Dendritic cell treated with granulocyte-macrophage colony-stimulating factor and Interleukin-4, amounts not matched to agents 40 ng/mL and 50 ng/mL, for 4 days (primary cell): Measurements from ENCODE around the gene RSAD2.
"Not testable (repeated sequence)": the region's sequence is repeated elsewhere in the genome, so short reads cannot be mapped to it uniquely, and the experiment has no call there.

Source experiments
- H3K27ac Mint-ChIP-seq: one replicate; pipeline ENCODE4 v1.8.0; 2022; ENCODE audit warnings: mild to moderate bottlenecking, mixed read lengths
- H3K27me3 Mint-ChIP-seq: one replicate; pipeline ENCODE4 v1.8.0; 2022; ENCODE audit warnings: mild to moderate bottlenecking, mixed read lengths
- H3K36me3 Mint-ChIP-seq: one replicate; pipeline ENCODE4 v1.8.0; 2022; ENCODE audit warnings: low read depth, mixed read lengths
- H3K4me1 Mint-ChIP-seq: one replicate; pipeline ENCODE4 v1.8.0; 2022; ENCODE audit warnings: low read depth, mixed read lengths
- H3K4me3 Mint-ChIP-seq: one replicate; pipeline ENCODE4 v1.8.0; 2022; ENCODE audit warnings: mild to moderate bottlenecking, moderate library complexity, mixed read lengths
- H3K9me3 Mint-ChIP-seq: one replicate; pipeline ENCODE4 v1.8.0; 2022; ENCODE audit warnings: mixed read lengths
- intact Hi-C: fragments of 100-400 bp; cut with micrococcal nuclease; formaldehyde crosslinking; loops from one replicate; pipeline ENCODE4 v1.15.0; 2022

The RSAD2 gene

DNA sequence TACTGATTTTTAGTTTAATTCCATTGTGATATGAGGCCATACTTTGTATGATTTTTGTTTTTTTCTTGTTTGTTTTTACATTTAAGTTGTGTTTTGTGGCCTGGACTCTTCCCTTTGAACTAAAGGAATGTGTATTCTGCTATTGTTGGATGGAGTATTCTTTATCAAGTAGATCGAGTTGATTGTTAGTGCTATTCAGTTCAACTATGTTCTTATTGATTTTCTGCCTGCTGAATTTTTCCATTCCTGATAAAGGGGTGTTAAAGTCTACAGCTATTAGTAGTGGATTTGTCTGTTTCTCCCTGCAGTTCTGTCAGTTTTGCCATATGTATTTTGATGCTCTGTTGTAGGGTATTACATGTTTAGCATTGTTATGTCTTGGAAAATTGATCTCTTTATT lies 54.2 kb downstream of the RSAD2 start:
- no peaks in the 10 kb centered on the region for H3K27me3 Mint-ChIP-seq
- no peak overlapping the region for H3K27ac Mint-ChIP-seq
- no peaks in the 10 kb centered on the region for H3K9me3 Mint-ChIP-seq
- no peaks in the 10 kb centered on the region for H3K36me3 Mint-ChIP-seq
- intact Hi-C loops, result no loop called here
- H3K4me1 Mint-ChIP-seq, result peaks cover 16% of the 10 kb centered on the region
- no peak overlapping the region for H3K4me3 Mint-ChIP-seq

DNA sequence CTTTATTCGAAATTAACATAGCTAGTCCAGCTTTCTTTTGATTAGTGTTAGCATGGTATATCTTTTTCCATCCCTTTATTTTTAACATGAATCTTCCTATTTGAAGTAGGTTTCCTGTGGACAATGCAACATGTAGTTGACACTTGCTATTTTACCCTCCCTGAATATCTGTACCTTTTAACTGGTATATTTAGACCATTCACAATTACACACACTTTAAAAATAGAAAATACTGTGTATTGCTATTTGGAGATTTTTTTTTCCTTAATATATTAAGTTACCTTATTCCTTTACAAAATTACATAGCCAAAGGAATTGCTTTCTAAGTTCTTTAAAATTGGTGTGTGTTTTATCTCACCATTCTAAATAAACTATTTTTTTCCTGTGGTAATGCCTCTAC lies 54.6 kb downstream of the RSAD2 start:
- Mint-ChIP-seq H3K27me3 (no peaks in the 10 kb centered on the region), H3K4me1 (peaks cover 16% of the 10 kb centered on the region), H3K36me3 (no peaks in the 10 kb centered on the region), H3K27ac (no peak overlapping the region), H3K4me3 (no peak overlapping the region), H3K9me3 (no peaks in the 10 kb centered on the region)
- intact Hi-C loops, result no loop called here

DNA sequence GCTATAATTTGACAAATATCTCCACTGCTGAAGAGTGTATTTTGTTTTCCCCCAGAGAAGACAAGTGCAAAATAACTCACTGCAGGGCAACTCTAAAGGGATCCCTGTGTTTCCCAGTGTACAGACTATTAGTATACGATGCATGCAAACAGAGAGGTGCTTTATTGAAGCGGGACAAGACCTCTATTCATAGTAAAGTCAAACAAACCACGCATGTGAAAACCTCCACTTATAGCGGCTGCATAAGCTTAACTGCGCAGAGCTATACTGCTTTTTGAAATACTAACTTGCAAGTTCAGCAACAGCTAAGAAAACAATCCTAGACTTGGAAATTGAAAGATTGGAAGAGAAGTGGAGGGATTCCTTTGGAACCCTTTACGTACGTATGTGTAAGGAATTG lies 55.3 kb downstream of the RSAD2 start:
- Mint-ChIP-seq H3K4me1 (peaks cover 16% of the 10 kb centered on the region), H3K9me3 (no peaks in the 10 kb centered on the region), H3K27me3 (no peaks in the 10 kb centered on the region), H3K27ac (no peak overlapping the region), H3K36me3 (no peaks in the 10 kb centered on the region), H3K4me3 (no peak overlapping the region)
- intact Hi-C loops, result no loop called here

DNA sequence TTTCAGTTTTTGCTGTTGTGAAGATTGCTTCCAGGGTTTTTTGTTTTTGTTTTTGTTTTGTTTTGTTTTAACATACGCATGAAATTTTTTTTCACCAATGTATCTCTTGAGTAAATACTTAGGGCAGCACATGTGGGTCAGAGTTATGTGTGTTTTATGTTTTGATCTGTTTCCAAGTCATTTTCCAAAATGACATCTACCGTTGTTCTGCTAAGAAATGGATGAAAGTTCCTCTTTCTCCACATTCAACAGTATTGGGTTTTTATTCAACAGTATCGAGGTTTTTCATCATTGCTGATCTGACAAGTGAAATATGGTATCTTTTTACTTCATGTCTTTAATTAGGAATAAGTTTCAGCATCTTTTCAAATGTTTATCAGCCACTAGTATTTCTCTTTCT lies 56.3 kb downstream of the RSAD2 start:
- Mint-ChIP-seq H3K4me3 (peak overlapping the region; percentile 2), H3K4me1 (peaks cover 16% of the 10 kb centered on the region), H3K27ac (no peak overlapping the region), H3K36me3 (no peaks in the 10 kb centered on the region), H3K9me3 (no peaks in the 10 kb centered on the region), H3K27me3 (no peaks in the 10 kb centered on the region)
- intact Hi-C loops, result no loop called here

DNA sequence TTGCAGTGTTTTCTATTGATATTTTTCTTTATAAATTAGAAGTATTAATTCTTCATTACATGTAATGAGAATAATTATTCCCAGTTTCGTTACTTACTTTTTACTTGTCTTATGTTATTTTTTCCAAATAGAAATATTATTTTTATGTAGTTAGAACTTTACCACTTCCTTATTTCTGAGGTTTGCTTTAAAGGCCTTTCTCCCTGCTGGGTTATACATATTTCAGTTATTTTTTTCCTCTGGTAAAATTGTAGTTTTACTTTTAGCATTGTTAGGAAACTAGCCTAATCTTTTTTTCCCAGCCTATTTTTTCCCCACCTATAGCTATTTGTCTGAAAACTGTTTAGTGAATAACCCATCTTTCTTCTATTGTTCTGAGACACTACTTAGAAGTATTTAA lies 56.8 kb downstream of the RSAD2 start:
- Mint-ChIP-seq H3K27me3 (no peaks in the 10 kb centered on the region), H3K36me3 (no peaks in the 10 kb centered on the region), H3K4me3 (no peak overlapping the region), H3K27ac (no peak overlapping the region), H3K4me1 (peaks cover 16% of the 10 kb centered on the region), H3K9me3 (no peaks in the 10 kb centered on the region)
- intact Hi-C loops, result no loop called here

DNA sequence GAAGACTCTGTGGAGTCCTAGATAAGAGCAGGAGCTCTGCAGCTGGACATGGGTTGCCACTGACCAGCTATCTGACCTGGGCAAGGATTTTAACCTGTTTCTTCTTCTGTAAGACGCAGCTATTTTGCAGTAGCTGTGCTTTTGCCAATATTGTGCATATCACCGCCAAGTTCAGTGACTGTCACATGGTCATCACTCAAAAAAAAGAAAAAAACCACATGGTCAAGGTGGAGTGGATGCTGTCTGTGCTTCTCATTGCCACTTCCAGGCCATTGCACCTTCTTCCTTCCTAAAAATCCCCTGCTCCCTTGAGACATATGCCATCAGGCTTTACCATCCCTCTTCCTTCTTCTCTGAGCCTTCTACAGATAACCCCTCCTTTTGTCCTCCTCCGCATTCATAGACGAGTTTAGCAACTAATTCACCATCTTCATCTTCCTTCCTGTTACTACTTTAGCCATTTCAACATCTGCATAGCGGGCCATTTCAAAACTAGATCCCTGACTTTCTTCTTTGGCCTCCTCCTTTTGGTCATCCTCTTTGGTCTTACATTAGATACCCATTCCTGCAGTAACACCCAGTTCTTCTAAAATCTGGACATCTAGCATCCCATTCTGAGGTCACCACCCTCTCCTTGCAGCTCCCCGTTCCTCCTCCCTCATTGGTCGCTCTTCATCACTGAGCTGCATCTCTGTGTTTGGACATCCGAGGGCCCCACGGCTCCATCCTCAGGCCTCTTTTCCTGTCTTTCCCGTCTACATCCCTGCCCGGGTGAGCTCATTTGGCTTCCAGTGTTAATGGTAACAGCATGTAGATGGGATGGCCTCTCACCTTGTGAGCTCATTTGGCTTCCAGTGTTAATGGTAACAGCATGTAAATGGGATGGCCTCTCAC lies 57.4 kb downstream of the RSAD2 start:
- Mint-ChIP-seq H3K27ac (no peak overlapping the region), H3K4me3 (no peak overlapping the region), H3K4me1 (peaks cover 16% of the 10 kb centered on the region), H3K9me3 (no peaks in the 10 kb centered on the region), H3K27me3 (no peaks in the 10 kb centered on the region), H3K36me3 (no peaks in the 10 kb centered on the region)
- intact Hi-C loops, result no loop called here

DNA sequence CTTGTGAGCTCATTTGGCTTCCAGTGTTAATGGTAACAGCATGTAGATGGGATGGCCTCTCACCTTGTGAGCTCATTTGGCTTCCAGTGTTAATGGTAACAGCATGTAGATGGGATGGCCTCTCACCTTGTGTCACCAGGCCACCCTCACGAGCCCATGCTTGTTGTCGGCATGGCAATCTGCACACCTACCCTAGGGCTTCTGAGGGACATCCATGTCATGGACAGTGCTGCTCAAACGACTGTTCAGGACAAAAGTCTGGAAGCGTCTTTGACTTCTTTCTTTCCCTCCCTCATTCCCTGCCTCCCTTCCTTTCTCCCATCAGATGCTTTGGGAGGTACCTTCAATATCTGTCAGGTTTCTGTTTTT lies 58.1 kb downstream of the RSAD2 start:
- intact Hi-C loops, H3K27me3 Mint-ChIP-seq, H3K9me3 Mint-ChIP-seq, H3K27ac Mint-ChIP-seq, H3K36me3 Mint-ChIP-seq, H3K4me3 Mint-ChIP-seq: not testable (repeated sequence)
- H3K4me1 Mint-ChIP-seq, result peaks cover 16% of the 10 kb centered on the region

DNA sequence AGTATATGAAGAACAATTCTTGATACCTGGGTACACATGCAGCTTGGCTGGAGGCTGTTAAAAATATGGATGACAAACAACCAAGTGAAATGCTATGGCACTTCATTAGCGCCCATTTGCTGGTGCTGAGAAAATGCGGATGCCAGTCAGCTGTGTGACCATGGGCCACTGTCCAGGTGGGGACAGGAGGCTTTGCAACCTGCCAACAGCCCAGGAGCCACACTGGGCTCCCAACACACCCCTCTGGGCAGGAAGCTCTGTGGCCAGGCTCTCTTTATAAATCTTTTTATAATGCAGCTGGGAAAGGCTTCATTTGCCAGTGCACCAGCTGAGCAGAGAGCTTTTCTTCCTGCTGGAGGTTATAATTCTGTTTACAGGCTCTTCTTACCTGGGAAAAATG lies 59.6 kb downstream of the RSAD2 start:
- Mint-ChIP-seq H3K27ac (no peak overlapping the region), H3K4me3 (no peak overlapping the region), H3K4me1 (peaks cover 16% of the 10 kb centered on the region), H3K36me3 (no peaks in the 10 kb centered on the region), H3K27me3 (no peaks in the 10 kb centered on the region), H3K9me3 (no peaks in the 10 kb centered on the region)
- intact Hi-C loops, result no loop called here

DNA sequence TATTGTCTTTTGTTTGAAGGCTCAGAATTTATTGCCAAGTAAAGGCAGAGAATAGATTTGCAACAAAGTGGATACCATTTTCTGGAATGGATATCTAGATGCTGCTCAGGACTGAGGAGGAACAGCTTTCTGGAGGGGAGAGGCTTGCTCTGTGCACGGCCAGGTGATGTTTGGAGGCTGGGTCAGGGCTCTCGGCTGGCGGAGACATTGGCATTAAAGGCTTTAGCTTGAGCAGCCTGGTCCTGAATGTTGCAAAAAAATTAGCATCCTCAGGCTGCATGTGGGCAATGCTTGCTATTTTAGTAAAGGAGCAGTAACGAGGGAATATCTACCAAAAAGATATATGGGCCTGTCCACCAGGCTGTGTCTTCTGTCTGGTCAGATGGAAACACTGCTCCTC lies 60.0 kb downstream of the RSAD2 start:
- Mint-ChIP-seq H3K4me1 (peaks cover 16% of the 10 kb centered on the region), H3K27me3 (no peaks in the 10 kb centered on the region), H3K36me3 (no peaks in the 10 kb centered on the region), H3K27ac (no peak overlapping the region), H3K9me3 (no peaks in the 10 kb centered on the region), H3K4me3 (no peak overlapping the region)
- intact Hi-C loops, result no loop called here

DNA sequence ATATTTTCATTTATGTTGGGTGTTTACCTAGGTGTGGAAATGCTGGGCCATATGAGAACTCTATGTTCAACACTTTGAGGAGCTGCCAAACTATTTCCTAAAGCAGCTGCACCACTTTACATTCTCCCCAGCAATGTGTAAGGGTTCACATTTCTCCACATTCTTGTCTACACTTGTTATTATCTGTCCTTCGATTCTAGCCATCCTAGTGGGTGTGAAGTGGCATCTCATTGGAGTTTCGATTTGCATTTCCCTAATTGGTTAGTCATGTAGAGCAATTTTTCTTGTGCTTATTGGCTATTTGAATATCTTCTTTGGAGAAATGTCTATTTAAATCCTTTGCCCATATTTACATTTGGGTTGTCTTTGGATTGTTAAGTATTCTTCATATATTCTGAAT lies 61.5 kb downstream of the RSAD2 start:
- Mint-ChIP-seq H3K36me3 (no peaks in the 10 kb centered on the region), H3K27me3 (no peaks in the 10 kb centered on the region), H3K9me3 (no peaks in the 10 kb centered on the region), H3K27ac (no peak overlapping the region), H3K4me1 (peaks cover 22% of the 10 kb centered on the region), H3K4me3 (no peak overlapping the region)
- intact Hi-C loops, result no loop called here

DNA sequence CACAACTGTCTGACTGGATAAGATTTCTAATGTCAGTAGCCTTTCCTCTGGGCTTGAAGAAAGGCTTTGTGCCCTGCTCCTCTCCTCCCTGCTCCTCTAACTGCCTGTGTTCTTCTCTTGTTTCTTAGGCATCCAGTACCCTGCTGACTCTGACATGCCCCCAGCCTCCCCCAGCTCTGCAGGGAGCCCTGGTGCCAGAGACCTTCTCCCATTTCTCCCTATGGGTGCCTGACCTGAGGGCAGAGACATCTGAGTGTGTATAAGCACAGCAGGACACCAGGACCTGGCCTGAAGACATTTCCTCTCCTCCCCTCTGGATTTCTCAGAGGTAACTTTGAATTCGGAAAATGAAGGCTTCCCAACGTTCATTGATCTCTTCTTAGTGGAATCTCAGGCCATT lies 63.2 kb downstream of the RSAD2 start:
- peaks cover 17% of the 10 kb centered on the region for H3K4me1 Mint-ChIP-seq
- H3K36me3 Mint-ChIP-seq, result no peaks in the 10 kb centered on the region
- H3K27me3 Mint-ChIP-seq, result no peaks in the 10 kb centered on the region
- no peak overlapping the region for H3K27ac Mint-ChIP-seq
- intact Hi-C loops, result no loop called here
- no peak overlapping the region for H3K4me3 Mint-ChIP-seq
- no peaks in the 10 kb centered on the region for H3K9me3 Mint-ChIP-seq

DNA sequence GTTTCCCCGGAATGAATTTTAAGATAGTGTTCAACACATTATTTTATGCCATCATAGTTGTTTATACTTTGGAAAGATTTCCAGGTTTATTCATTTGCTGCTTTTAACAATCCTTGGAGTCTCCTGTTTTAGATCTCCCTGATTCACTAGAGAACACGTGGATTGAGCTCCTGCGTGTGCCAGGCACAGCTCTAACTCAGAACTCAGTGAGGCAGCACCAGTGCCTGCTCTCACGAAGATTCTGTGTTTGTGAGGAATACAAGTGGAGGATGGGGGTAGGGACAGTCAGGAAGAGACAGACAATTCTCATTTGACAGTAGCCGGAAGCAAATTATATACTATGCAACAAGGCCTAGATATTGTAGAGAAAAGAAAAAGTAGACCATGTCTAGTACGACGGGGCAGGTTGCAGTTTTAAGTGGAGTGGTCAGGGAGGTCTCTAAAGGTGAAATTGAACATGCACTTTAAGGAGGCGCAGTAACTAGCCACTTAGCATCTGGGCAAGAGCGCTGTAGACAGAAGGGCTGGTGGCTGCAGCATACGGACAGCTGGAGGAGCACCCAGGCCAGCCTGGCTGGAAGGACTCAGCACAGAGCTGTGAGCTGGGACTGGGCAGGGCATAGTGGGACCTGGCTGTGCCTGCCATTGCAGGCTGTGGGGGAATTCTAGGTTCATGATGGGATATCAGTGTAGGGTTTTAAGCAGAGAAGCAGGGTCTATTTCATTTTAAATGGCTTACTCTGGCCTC lies 63.9 kb downstream of the RSAD2 start:
- H3K27me3 Mint-ChIP-seq, result no peaks in the 10 kb centered on the region
- H3K36me3 Mint-ChIP-seq, result no peaks in the 10 kb centered on the region
- H3K4me1 Mint-ChIP-seq, result peaks cover 18% of the 10 kb centered on the region
- no peaks in the 10 kb centered on the region for H3K9me3 Mint-ChIP-seq
- no peak overlapping the region for H3K4me3 Mint-ChIP-seq
- intact Hi-C loops, result no loop called here
- no peak overlapping the region for H3K27ac Mint-ChIP-seq

DNA sequence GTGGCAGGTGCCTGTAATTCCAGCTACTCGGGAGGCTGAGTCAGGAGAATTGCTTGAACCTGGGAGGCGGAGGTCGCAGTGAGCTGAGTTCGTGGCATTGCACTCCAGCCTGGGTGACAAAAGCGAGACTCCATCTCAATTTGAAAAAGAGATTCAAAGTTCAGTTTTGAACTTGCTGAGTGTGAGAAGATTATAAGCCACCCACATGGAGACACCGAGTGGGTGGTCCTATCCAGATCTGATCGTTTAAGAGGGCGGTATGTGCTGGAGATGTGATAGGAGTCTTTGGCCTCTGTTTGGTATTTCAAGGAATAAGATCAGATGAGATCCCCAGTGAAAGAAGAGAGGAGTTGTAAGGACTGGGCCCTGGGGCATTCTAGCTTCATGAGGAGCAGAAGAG lies 65.3 kb downstream of the RSAD2 start:
- Mint-ChIP-seq H3K4me3 (no peak overlapping the region), H3K4me1 (peaks cover 18% of the 10 kb centered on the region), H3K27ac (no peak overlapping the region), H3K9me3 (no peaks in the 10 kb centered on the region), H3K27me3 (no peaks in the 10 kb centered on the region), H3K36me3 (no peaks in the 10 kb centered on the region)
- intact Hi-C loops, result no loop called here

DNA sequence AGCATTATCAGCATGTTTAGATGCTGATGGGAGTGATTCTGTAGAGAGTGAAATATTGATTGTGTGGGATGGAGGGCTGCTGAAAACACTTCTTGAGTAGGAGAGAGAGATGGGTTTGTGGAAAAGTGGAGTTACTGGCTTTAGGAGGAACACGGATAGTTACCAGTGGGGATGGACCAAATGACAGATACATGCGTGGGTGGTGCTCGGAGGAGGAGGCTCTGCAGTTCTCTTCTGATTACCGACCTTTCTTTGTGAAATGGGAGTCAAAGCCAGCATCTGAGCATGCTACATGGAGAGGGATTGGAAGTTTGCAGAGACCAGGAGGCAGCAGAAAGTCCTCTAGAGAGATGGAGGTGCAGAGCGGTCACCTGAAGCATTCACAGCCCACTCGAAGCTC lies 65.9 kb downstream of the RSAD2 start:
- H3K27ac Mint-ChIP-seq, result no peak overlapping the region
- H3K4me1 Mint-ChIP-seq, result peaks cover 18% of the 10 kb centered on the region
- H3K9me3 Mint-ChIP-seq, result no peaks in the 10 kb centered on the region
- H3K4me3 Mint-ChIP-seq, result no peak overlapping the region
- no peaks in the 10 kb centered on the region for H3K27me3 Mint-ChIP-seq
- intact Hi-C loops, result no loop called here
- H3K36me3 Mint-ChIP-seq, result no peaks in the 10 kb centered on the region
